HG02588 (cell line): Measurements from ENCODE around the gene CCNE1.

Source experiments
- ATAC-seq: cut with Tn5 transposase; IDR thresholded peaks from one replicate; pipeline ENCODE4 v1.9.1; 2021; ENCODE audit warnings: mild to moderate bottlenecking, moderate library complexity; ENCODE audit not compliant: unreplicated experiment

The CCNE1 gene

GRCh38 chr19:29811125-29812079 lies at the start of gene CCNE1:
TSS of gene CCNE1 (plus strand) at chr19:29811991. CDS start at chr19:29812556, 565 bp downstream.
- ATAC-seq, result peak; percentile 73

GRCh38 chr19:29763196-29763595 lies 48.6 kb upstream of the CCNE1 start:
- ATAC-seq, result no peak

- ATAC-seq, result no peak
These were observed 47.4 kb upstream of the CCNE1 start for GRCh38 chr19:29764361-29764760.

- ATAC-seq, result no peak
These were observed 45.7 kb upstream of the CCNE1 start for GRCh38 chr19:29766100-29766499.

GRCh38 chr19:29767039-29767735 lies 44.6 kb upstream of the CCNE1 start:
- no peak for ATAC-seq

- no peak for ATAC-seq
These were observed 43.6 kb upstream of the CCNE1 start for GRCh38 chr19:29768166-29768565.

GRCh38 chr19:29769997-29770396 lies 41.8 kb upstream of the CCNE1 start:
- ATAC-seq, result no peak

- ATAC-seq, result no peak
These were observed 41.1 kb upstream of the CCNE1 start for GRCh38 chr19:29770648-29771047.

GRCh38 chr19:29771708-29772414 lies 39.9 kb upstream of the CCNE1 start:
- ATAC-seq, result no peak

GRCh38 chr19:29772696-29773095 lies 39.1 kb upstream of the CCNE1 start:
- ATAC-seq, result no peak

GRCh38 chr19:29773141-29773540 lies 38.6 kb upstream of the CCNE1 start:
- ATAC-seq, result no peak

- no peak for ATAC-seq
These were observed 37.7 kb upstream of the CCNE1 start for GRCh38 chr19:29774126-29774525.

- no peak for ATAC-seq
These were observed 33.9 kb upstream of the CCNE1 start for GRCh38 chr19:29777781-29778309.

GRCh38 chr19:29779921-29780320 lies 31.9 kb upstream of the CCNE1 start:
- no peak for ATAC-seq

GRCh38 chr19:29781386-29782259 lies 30.2 kb upstream of the CCNE1 start:
- no peak for ATAC-seq

GRCh38 chr19:29782260-29782580 lies 29.6 kb upstream of the CCNE1 start:
- no peak for ATAC-seq

GRCh38 chr19:29783627-29784190 lies 28.1 kb upstream of the CCNE1 start:
- ATAC-seq, result no peak

- no peak for ATAC-seq
These were observed 27.1 kb upstream of the CCNE1 start for GRCh38 chr19:29784598-29785223.

- ATAC-seq, result no peak
These were observed 26.4 kb upstream of the CCNE1 start for GRCh38 chr19:29785360-29785759.
